GM12873 (cell line): Measurements from ENCODE around the gene KCNQ1.

Experiments
- CTCF ChIP-seq: IDR thresholded peaks from 2 replicates; pipeline ENCODE4 v1.5.1; 2012; ENCODE audit warnings: low read depth, mild to moderate bottlenecking, moderate library complexity, low read length, control low read depth; ENCODE audit not compliant: insufficient read depth; ENCODE audit errors: missing control alignments

Gene KCNQ1

GRCh38 chr11:2774173-2775082 lies 329.6 kb downstream of the KCNQ1 start:
- no peak for TF ChIP-seq CTCF

GRCh38 chr11:2775083-2775625 lies 330.3 kb downstream of the KCNQ1 start:
- TF ChIP-seq CTCF, result no peak

GRCh38 chr11:2775626-2776350 lies 331.0 kb downstream of the KCNQ1 start:
- no peak for TF ChIP-seq CTCF

- TF ChIP-seq CTCF, result no peak
Observed at GRCh38 chr11:2776351-2777061, 331.7 kb downstream of the KCNQ1 start.

GRCh38 chr11:2777386-2777785 lies 332.6 kb downstream of the KCNQ1 start:
- TF ChIP-seq CTCF, result no peak

- no peak for TF ChIP-seq CTCF
Observed at GRCh38 chr11:2777871-2778629, 333.2 kb downstream of the KCNQ1 start.
